GM12878 (cell line): ENCODE data around the gene ZNF212. TPM values are rescaled to one million over a fixed set of nuclear protein-coding genes. Genes with fewer than 3 reads are reported as not detected.

Source experiments
- ATAC-seq: fragments of 200-7000 bp; cut with Tn5 transposase; 3 replicates; pipeline ENCODE4 v1.9.1; 2020; ENCODE audit warnings: mild to moderate bottlenecking, moderate library complexity
- BruUV-seq: library from RNA; stranded (reverse); fragments of 400-500 nt; replicated peaks from 2 replicates; lab custom pipeline; 2021; lab: Mats Ljungman, UMichigan
- CTCF ChIA-PET: fragments of 300-600 bp; sonication (Branson Sonifier 250); formaldehyde crosslinking; extraction: SDS; loops from one replicate; lab custom pipeline; 2021; ENCODE audit warnings: inconsistent platforms; lab: Yijun Ruan, JAX
- POLR2A ChIA-PET: fragments of 350-600 bp; formaldehyde crosslinking; extraction: SDS; loops from one replicate; lab custom pipeline; 2021; ENCODE audit warnings: inconsistent platforms; lab: Charles Lee
- RAD21 ChIA-PET: fragments of 300-600 bp; sonication (Branson Sonifier 250); formaldehyde crosslinking; loops from one replicate; lab custom pipeline; 2023; ENCODE audit warnings: antibody characterized with exemption; ENCODE audit not compliant: unreplicated experiment; lab: Charles Lee
- SMC1A ChIA-PET: fragments of 300-600 bp; sonication (Branson Sonifier 250); formaldehyde crosslinking; loops from one replicate; lab custom pipeline; 2023; ENCODE audit not compliant: unreplicated experiment, uncharacterized antibody; lab: Charles Lee
- DNase-seq: peaks from one replicate; pipeline ENCODE4 v3.0.0-alpha.2; 2011; ENCODE audit warnings: low read depth, low spot score
- FAIRE-seq: peaks from 3 replicates; lab custom pipeline; 2011; peaks lifted over from hg19 to GRCh38; lab: Jason Lieb, UNC
- H2AFZ ChIP-seq: 2 replicates; pipeline ENCODE4 v1.6.0; 2011; ENCODE audit warnings: low read depth, low read length, control low read depth; ENCODE audit not compliant: control insufficient read depth
- H3K27ac ChIP-seq: 2 replicates; pipeline ENCODE4 v1.5.1; 2011; ENCODE audit warnings: control low read depth; ENCODE audit not compliant: control insufficient read depth, insufficient read depth
- H3K27me3 ChIP-seq, 2 experiments: replicated peaks in 1 of 2; 2 replicates each; pipeline versions ENCODE4 v1.6.0 to v1.6.1; 2011; ENCODE audit warnings: low read length in 1 of 2; ENCODE audit not compliant: control insufficient read depth in 2 of 2, insufficient read depth in 2 of 2
- H3K36me3 ChIP-seq, 2 experiments: 2 replicates each; pipeline ENCODE4 v1.5.1; 2011; ENCODE audit warnings: low read length in 1 of 2; ENCODE audit not compliant: control insufficient read depth in 2 of 2, insufficient read depth in 2 of 2
- H3K4me1 ChIP-seq: 2 replicates; pipeline ENCODE4 v1.6.1; 2011; ENCODE audit warnings: mild to moderate bottlenecking, low read length, moderate library complexity, mixed read lengths; ENCODE audit not compliant: control insufficient read depth, insufficient read depth
- H3K4me2 ChIP-seq: 2 replicates; pipeline ENCODE4 v1.6.0; 2011; ENCODE audit warnings: control low read depth; ENCODE audit not compliant: control insufficient read depth, insufficient read depth
- H3K4me3 ChIP-seq: fragments of 200-600 bp; sonication (generic); 2 replicates; pipeline ENCODE4 v1.5.1; 2016
- H3K79me2 ChIP-seq: 2 replicates; pipeline ENCODE4 v1.6.0; 2011; ENCODE audit warnings: low read length; ENCODE audit not compliant: control insufficient read depth, insufficient read depth
- H3K9ac ChIP-seq: 2 replicates; pipeline ENCODE4 v1.8.0; 2011; ENCODE audit warnings: low read length, control low read depth, mixed read lengths; ENCODE audit not compliant: control insufficient read depth, insufficient read depth
- H3K9me3 ChIP-seq: replicated peaks from 3 replicates; pipeline ENCODE4 v1.5.1; 2011; ENCODE audit warnings: mild to moderate bottlenecking, low read length; ENCODE audit not compliant: control insufficient read depth, insufficient read depth
- H4K20me1 ChIP-seq: 2 replicates; pipeline ENCODE4 v1.6.0; 2011; ENCODE audit not compliant: control insufficient read depth, insufficient read depth
- GABPA ChIP-seq: IDR thresholded peaks from 2 replicates; pipeline ENCODE4 v1.6.1; 2014; ENCODE audit warnings: antibody characterized with exemption, low read depth, mild to moderate bottlenecking, inconsistent platforms
- HCFC1 ChIP-seq: fragments of 150-350 bp; IDR thresholded peaks from 2 replicates; pipeline ENCODE4 v1.6.1; 2014; ENCODE audit warnings: low read length
- JUNB ChIP-seq: IDR thresholded peaks from 2 replicates; pipeline ENCODE4 v1.6.1; 2016; ENCODE audit warnings: antibody characterized with exemption, mild to moderate bottlenecking
- PML ChIP-seq: IDR thresholded peaks from 2 replicates; pipeline ENCODE4 v1.6.1; 2012; ENCODE audit warnings: low read length, inconsistent platforms
- RAD21 ChIP-seq: IDR thresholded peaks from 2 replicates; pipeline ENCODE4 v1.6.1; 2011; ENCODE audit warnings: mild to moderate bottlenecking, low read depth, low read length, moderate library complexity; ENCODE audit not compliant: insufficient read depth
- RB1 ChIP-seq: fragments of 450-650 bp; formaldehyde crosslinking; IDR thresholded peaks from 2 replicates; pipeline ENCODE4 v1.6.1; 2017; ENCODE audit warnings: mild to moderate bottlenecking, borderline replicate concordance
- RUNX3 ChIP-seq: IDR thresholded peaks from 2 replicates; pipeline ENCODE4 v1.6.1; 2012; ENCODE audit warnings: low read length, inconsistent platforms
- SMC3 ChIP-seq: IDR thresholded peaks from 2 replicates; pipeline ENCODE4 v1.6.1; 2011; ENCODE audit warnings: low read length, improper control_type of control experiment, borderline replicate concordance
- TBL1XR1 ChIP-seq: IDR thresholded peaks from 2 replicates; pipeline ENCODE4 v1.6.1; 2012; ENCODE audit warnings: low read depth, low read length, improper control_type of control experiment
- WGBS: methylation state at CpG from one replicate; pipeline ENCODE4 v1.1.6; 2016; ENCODE audit warnings: low lambda C conversion rate; ENCODE audit not compliant: insufficient replicate concordance, insufficient coverage; ENCODE audit errors: missing lambda C conversion rate; 5-methylcytosine and 5-hydroxymethylcytosine counted together
- in situ Hi-C: fragments of 300-500 bp; cut with MboI; formaldehyde crosslinking; loops from 9 replicates; pipeline ENCODE4 v1.14.3; 2018; ENCODE audit warnings: mixed read lengths
- intact Hi-C: fragments of 100-400 bp; cut with micrococcal nuclease; formaldehyde crosslinking; loops from one replicate; pipeline ENCODE4 v1.14.2; 2022; ENCODE audit not compliant: unreplicated experiment
- polyA plus RNA-seq, 11 experiments: library from polyadenylated mRNA; depleted of rRNA in 4 of 11; unstranded in 6 of 11; stranded (reverse) in 5 of 11; fragments of >200 nt; fragmentation: Nextera tagmentation in 4 of 11; fragmentation: Illumina TruSeq in 1 of 11; extraction: Ambion mirVana in 4 of 11; extraction: Trizol in 1 of 11; gene quantifications; 1 replicate in 1 of 11; 2 replicates in 10 of 11; pipeline versions ENCODE4 v1.2.1 to v1.2.3, GENCODE V29; 2011 to 2016; ENCODE audit warnings: inconsistent platforms in 2 of 11, missing spikeins in 2 of 11, low read depth in 1 of 11
- total RNA-seq, 4 experiments: library from RNA; depleted of rRNA in 3 of 4; stranded (reverse); fragments of >200 nt in 3 of 4; fragmentation: Illumina TruSeq in 1 of 4; extraction: Trizol in 1 of 4; gene quantifications; 2 replicates each; pipeline versions ENCODE4 v1.2.1 to v1.2.3, GENCODE V29; 2013 to 2021
- TF ChIP-seq, protein P1 (sequence below), 3 experiments: IDR thresholded peaks in 2 of 3; conservative IDR thresholded peaks in 1 of 3; 2 replicates each; pipeline ENCODE4 v1.5.1; 2011; ENCODE audit warnings: low read depth in 3 of 3, low read length in 3 of 3, mild to moderate bottlenecking in 3 of 3, control low read depth in 2 of 3, moderate library complexity in 2 of 3, inconsistent platforms in 1 of 3, mixed read lengths in 1 of 3; ENCODE audit not compliant: control insufficient read depth in 2 of 3, insufficient read depth in 1 of 3; ENCODE audit errors: extremely low read depth in 1 of 3

Gene ZNF212
- total and polyA plus RNA-seq, 10 of the 15 experiments (the other 5 are each of a cell fraction or from before 2014, with no cell fraction given): 1.2 to 11.6 (median 5.4) TPM

DNA sequence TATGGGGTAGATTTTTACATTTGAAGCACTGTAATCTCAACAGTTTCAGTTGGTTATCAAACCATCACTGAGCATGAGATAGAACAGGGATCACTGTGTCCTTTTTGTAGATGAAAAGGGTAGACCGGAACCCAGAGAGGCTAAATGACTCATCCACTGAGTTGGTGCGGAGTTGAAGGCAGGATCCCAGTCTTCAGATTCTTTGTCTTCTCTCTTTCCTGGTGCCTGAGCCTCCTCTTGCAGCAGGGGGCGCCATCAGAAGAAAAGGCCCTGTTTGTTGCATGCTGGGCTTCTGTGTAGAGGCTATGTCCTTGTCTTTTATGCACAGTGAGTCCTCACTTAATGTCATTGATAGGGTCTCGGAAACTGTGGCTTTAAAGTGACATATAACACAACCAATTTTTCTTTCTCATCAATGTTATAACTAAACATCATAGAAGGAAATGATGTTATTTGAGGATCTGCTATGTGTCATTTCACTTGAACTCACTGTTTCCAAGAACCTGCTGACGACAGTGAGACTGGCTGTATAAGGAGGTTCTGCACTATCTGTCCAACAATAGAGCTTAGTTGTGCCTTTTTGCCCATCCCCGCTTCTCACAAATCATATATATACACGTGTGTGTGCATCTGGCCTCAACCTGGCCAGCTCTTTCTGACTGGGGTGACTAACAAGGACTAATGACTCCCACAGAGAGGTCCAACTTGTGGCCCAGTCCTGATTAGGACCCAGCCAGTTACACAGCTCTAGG, 29.8 kb upstream of the ZNF212 start:
- DNase-seq (no peak), ATAC-seq (peak; percentile 82), FAIRE-seq (peak; percentile 68)
- no TSS peak for BruUV-seq
- CTCF ChIA-PET: interaction anchor here (0.7 to 1.1 kb wide), 3 partner anchors 14 to 206 kb away, joined by 3 to 5 read pairs (median 3); partner anchors contain the start of genes ZNF282 and ZNF398
- POLR2A ChIA-PET: no interaction called here
- Histone ChIP-seq H3K79me2 (no peaks in the 10 kb centered on the region; the same call in 1 of the 2 replicates), H3K4me2 (no peak overlapping the region), H3K9me3 (no peaks in the 10 kb centered on the region), H4K20me1 (no peaks in the 10 kb centered on the region), H3K27ac (no peak overlapping the region), H3K4me1 (no peaks in the 10 kb centered on the region), H3K27me3 (no peaks in the 10 kb centered on the region), H3K9ac (no peak overlapping the region), H2AFZ (no peak overlapping the region), H3K4me3 (no peak overlapping the region), H3K36me3 (peaks cover 24 to 36% of the 10 kb centered on the region in 2 experiments)
- SMC1A ChIA-PET: no interaction called here
- 23% methylated on average over 7 of the region's 7 CpGs for WGBS
- TF ChIP-seq TBL1XR1 (no peak), SMC3 (peak; percentile 42; the same call in 1 of the 2 replicates), HCFC1 (no peak), GABPA (no peak), RAD21 (peak; percentile 51), RB1 (no peak), PML (no peak), JUNB (peak; percentile 61), RUNX3 (0 out of 2 replicates have a peak, but pooled peaks have one; percentile 13)
- TF ChIP-seq, protein P1, sequence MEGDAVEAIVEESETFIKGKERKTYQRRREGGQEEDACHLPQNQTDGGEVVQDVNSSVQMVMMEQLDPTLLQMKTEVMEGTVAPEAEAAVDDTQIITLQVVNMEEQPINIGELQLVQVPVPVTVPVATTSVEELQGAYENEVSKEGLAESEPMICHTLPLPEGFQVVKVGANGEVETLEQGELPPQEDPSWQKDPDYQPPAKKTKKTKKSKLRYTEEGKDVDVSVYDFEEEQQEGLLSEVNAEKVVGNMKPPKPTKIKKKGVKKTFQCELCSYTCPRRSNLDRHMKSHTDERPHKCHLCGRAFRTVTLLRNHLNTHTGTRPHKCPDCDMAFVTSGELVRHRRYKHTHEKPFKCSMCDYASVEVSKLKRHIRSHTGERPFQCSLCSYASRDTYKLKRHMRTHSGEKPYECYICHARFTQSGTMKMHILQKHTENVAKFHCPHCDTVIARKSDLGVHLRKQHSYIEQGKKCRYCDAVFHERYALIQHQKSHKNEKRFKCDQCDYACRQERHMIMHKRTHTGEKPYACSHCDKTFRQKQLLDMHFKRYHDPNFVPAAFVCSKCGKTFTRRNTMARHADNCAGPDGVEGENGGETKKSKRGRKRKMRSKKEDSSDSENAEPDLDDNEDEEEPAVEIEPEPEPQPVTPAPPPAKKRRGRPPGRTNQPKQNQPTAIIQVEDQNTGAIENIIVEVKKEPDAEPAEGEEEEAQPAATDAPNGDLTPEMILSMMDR (IDR thresholded peaks at IDR 0.05 in 2 of 3, conservative IDR thresholded peaks at IDR 0.05 in 1 of 3; ENCODE audit: control insufficient read depth in 2 of 3, extremely low read depth in 1 of 3, insufficient read depth in 1 of 3, low read depth in 3 of 3, low read length in 3 of 3): peak; percentile 48 to 68 (median 64)
- intact Hi-C loops: no loop called here
- in situ Hi-C loops: no loop called here
- RAD21 ChIA-PET: no interaction called here
